Activated T-cell treated with anti-CD3 and anti-CD28 coated beads for 24 hours (primary cell): Measurements from ENCODE around the gene MGAT4A.
"Not testable (repeated sequence)": the region's sequence is repeated elsewhere in the genome, so short reads cannot be mapped to it uniquely, and the experiment has no call there.

Experiments used
- DNase-seq: peaks from one replicate; pipeline ENCODE4 v3.0.0-alpha.2; 2020; ENCODE audit warnings: low read depth

MGAT4A gene

GRCh38 chr2:98730053-98730706, 752 bp downstream of the MGAT4A start:
- DNase-seq = peak; percentile 35

GRCh38 chr2:98729652-98730051, 1.3 kb downstream of the MGAT4A start:
- no peak for DNase-seq

- DNase-seq = not testable (repeated sequence)
These were observed 2.7 kb downstream of the MGAT4A start for GRCh38 chr2:98728088-98728718.

GRCh38 chr2:98727369-98728087, 3.4 kb downstream of the MGAT4A start:
- DNase-seq = no peak

- DNase-seq = no peak
These were observed 4.1 kb downstream of the MGAT4A start for GRCh38 chr2:98726735-98727368.

GRCh38 chr2:98726205-98726604, 4.7 kb downstream of the MGAT4A start:
- no peak for DNase-seq

- no peak for DNase-seq
These were observed 10.6 kb downstream of the MGAT4A start for GRCh38 chr2:98720286-98720685.

GRCh38 chr2:98717621-98718020, 13.3 kb downstream of the MGAT4A start:
- DNase-seq = no peak

GRCh38 chr2:98716786-98717185, 14.1 kb downstream of the MGAT4A start:
- no peak for DNase-seq

GRCh38 chr2:98715812-98716451, 15.0 kb downstream of the MGAT4A start:
- no peak for DNase-seq

- no peak for DNase-seq
These were observed 17.5 kb downstream of the MGAT4A start for GRCh38 chr2:98713332-98714015.

- DNase-seq = no peak
These were observed 18.8 kb downstream of the MGAT4A start for GRCh38 chr2:98712145-98712544.

GRCh38 chr2:98711506-98711905, 19.4 kb downstream of the MGAT4A start:
- DNase-seq = no peak

- DNase-seq = no peak
These were observed 20.2 kb downstream of the MGAT4A start for GRCh38 chr2:98710734-98711133.

GRCh38 chr2:98709535-98709934, 21.4 kb downstream of the MGAT4A start:
- DNase-seq = no peak

GRCh38 chr2:98708396-98709186, 22.3 kb downstream of the MGAT4A start:
- DNase-seq = no peak

- no peak for DNase-seq
These were observed 24.3 kb downstream of the MGAT4A start for GRCh38 chr2:98706591-98706990.

GRCh38 chr2:98705333-98705617, 25.7 kb downstream of the MGAT4A start:
- DNase-seq = no peak

GRCh38 chr2:98704499-98705332, 26.2 kb downstream of the MGAT4A start:
- DNase-seq = no peak

- DNase-seq = no peak
These were observed 27.2 kb downstream of the MGAT4A start for GRCh38 chr2:98703738-98704137.
